Suprapubic skin (tissue), 3 donors: Measurements from ENCODE around the gene COL4A1.
"Not testable (repeated sequence)": the region's sequence is repeated elsewhere in the genome, so short reads cannot be mapped to it uniquely, and the experiment has no call there.

Experiments used
- CTCF ChIP-seq, 2 donors: fragments of 200-600 bp in 1 of 2; fragments of 450-650 bp in 1 of 2; sonication (generic) in 1 of 2; IDR thresholded peaks; one replicate each; pipeline ENCODE4 v1.5.1; 2016 to 2019; ENCODE audit warnings: antibody characterized with exemption in 2 of 2, mild to moderate bottlenecking in 1 of 2, moderate library complexity in 1 of 2
- EP300 ChIP-seq: sonication (generic); formaldehyde crosslinking; IDR thresholded peaks from one replicate; pipeline ENCODE4 v1.6.1; 2017; ENCODE audit warnings: antibody characterized with exemption

- TF ChIP-seq CTCF (IDR thresholded peaks at IDR 0.05); EP300: not testable (repeated sequence)
Observed at GRCh38 chr13:110112379-110112778, 194.6 kb downstream of the COL4A1 start.
